CD4-positive, alpha-beta T cell treated with Interleukin-12 subunit alpha and Interleukin-12 subunit beta, for 1 hour (primary cell): Measurements from ENCODE around the gene RNF207.

Source experiments
- DNase-seq: peaks from one replicate; pipeline ENCODE4 v3.0.0-alpha.2; 2020

RNF207 gene

GRCh38 chr1:6175411-6175828 lies 30.5 kb upstream of the RNF207 start:
- no peak for DNase-seq

GRCh38 chr1:6176779-6177178 lies 29.1 kb upstream of the RNF207 start:
- no peak for DNase-seq

GRCh38 chr1:6177681-6178380 lies 28.1 kb upstream of the RNF207 start:
- no peak for DNase-seq

- no peak for DNase-seq
Observed at GRCh38 chr1:6178751-6179563, 27.0 kb upstream of the RNF207 start.

- no peak for DNase-seq
Observed at GRCh38 chr1:6179564-6180175, 26.2 kb upstream of the RNF207 start.

GRCh38 chr1:6180268-6180706 lies 25.6 kb upstream of the RNF207 start, which contains the start of gene CHD5:
CHD5 (minus strand) TSS chr1:6180321; CDS start chr1:6180023, 298 bp downstream.
- DNase-seq = no peak

- DNase-seq = no peak
Observed at GRCh38 chr1:6180707-6181311, 25.1 kb upstream of the RNF207 start.

GRCh38 chr1:6181347-6181770 lies 24.6 kb upstream of the RNF207 start:
- DNase-seq = no peak

- DNase-seq = no peak
Observed at GRCh38 chr1:6183520-6183989, 22.4 kb upstream of the RNF207 start.

GRCh38 chr1:6184083-6184783 lies 21.7 kb upstream of the RNF207 start:
- no peak for DNase-seq

GRCh38 chr1:6185151-6185550 lies 20.8 kb upstream of the RNF207 start:
- no peak for DNase-seq

- DNase-seq = peak; percentile 39
Observed at GRCh38 chr1:6185635-6186382, 20.1 kb upstream of the RNF207 start.

GRCh38 chr1:6188466-6188865 lies 17.5 kb upstream of the RNF207 start:
- DNase-seq = no peak

- DNase-seq = no peak
Observed at GRCh38 chr1:6191968-6192367, 14.0 kb upstream of the RNF207 start.

GRCh38 chr1:6197746-6198427 lies 8.0 kb upstream of the RNF207 start:
- no peak for DNase-seq

- DNase-seq = no peak
Observed at GRCh38 chr1:6198646-6199297, 7.1 kb upstream of the RNF207 start.

GRCh38 chr1:6199298-6200187 lies 6.4 kb upstream of the RNF207 start, which contains the start of gene RPL22:
RPL22 (minus strand) TSS chr1:6199595; CDS start chr1:6199573, 22 bp downstream.
- peak; percentile 97 for DNase-seq

GRCh38 chr1:6200188-6200809 lies 5.6 kb upstream of the RNF207 start:
- no peak for DNase-seq

GRCh38 chr1:6202256-6202655 lies 3.7 kb upstream of the RNF207 start:
- no peak for DNase-seq
